GM21576 (cell line): ENCODE data around the gene KCNIP2.

Source experiments
- ATAC-seq: cut with Tn5 transposase; IDR thresholded peaks from one replicate; pipeline ENCODE4 v1.9.1; 2021; ENCODE audit warnings: mild to moderate bottlenecking, moderate library complexity; ENCODE audit not compliant: unreplicated experiment

Gene KCNIP2

GRCh38 chr10:101856626-101857025 is 13.0 kb upstream of the KCNIP2 start:
- ATAC-seq, result no peak

DNA sequence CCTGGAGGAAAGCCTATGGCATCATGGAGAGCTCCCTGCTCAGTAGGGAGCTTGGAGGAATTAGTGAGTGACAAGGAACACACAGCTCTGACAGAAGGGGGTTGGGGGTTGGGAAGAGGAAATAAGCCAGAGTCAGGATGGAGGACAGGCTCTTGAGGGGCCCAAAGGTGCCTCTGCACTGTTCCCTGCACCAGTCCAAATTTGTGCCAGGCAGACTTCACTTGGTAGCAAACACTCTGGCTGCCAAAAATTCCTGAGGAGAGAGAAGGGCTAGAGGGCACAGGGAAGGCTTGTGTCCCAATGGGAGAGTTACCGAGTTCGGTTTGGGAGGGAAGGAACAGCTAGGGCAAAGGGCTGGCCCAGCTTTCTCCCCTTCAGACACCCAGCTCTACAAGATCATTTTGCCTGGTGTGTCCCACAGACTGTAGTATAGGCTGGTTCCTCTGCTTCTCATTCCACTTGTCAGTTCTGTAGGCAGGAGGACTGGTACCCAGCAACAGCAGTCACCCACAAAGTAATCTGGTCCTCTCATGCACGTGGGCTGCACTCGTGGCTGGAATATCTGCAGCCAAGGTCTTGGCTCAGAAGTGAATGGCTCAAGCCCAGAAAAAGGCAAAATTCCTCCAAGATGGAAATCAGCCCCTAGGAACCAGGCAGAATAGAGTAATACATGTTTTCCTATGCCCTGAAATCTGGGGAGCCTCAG is 8.0 kb upstream of the KCNIP2 start:
- ATAC-seq, result no peak

- no peak for ATAC-seq
These were observed 7.1 kb upstream of the KCNIP2 start for GRCh38 chr10:101850749-101851148.

DNA sequence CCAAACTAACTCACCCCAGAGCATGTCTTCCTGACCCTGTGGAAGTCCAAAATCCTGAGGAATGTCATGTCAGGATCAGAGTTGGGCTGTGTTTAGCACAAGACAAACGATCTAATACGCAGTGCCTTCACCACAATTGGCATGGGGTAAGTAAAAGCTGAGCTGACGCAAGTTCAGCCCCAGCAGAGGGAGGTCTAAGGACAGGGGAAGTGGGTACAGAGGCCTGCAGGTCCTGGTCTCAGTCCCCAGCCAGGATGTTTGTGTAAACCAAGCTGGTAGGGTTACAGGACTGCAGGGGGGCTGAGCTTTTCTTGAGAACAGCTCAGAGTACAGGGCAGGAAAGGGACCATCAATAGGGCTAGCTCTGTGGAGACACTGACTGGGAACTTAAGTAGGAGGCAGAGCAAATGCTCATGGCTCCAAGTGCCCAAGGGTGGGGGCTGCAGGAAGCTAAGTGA is 5.3 kb upstream of the KCNIP2 start:
- no peak for ATAC-seq

DNA sequence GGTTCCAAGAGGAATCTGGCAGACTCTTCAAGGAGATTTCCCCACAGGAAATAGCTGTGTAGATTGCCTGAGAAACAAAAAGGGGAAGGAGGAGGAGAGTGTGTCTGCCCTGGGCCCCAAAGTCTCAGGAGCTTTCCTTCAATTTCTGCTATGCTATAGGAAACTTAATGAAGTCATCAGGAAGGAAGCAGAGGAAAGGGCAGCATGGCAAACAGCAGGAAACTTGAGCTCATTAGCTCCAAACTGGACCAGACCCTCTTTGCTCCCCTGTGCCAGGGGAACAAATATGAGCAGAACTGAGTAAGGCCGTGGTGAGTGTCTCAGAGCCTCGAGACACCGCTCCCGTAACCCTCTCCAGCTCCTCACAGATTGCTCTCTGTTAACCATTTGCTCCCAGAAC is 4.8 kb upstream of the KCNIP2 start:
- ATAC-seq, result no peak

DNA sequence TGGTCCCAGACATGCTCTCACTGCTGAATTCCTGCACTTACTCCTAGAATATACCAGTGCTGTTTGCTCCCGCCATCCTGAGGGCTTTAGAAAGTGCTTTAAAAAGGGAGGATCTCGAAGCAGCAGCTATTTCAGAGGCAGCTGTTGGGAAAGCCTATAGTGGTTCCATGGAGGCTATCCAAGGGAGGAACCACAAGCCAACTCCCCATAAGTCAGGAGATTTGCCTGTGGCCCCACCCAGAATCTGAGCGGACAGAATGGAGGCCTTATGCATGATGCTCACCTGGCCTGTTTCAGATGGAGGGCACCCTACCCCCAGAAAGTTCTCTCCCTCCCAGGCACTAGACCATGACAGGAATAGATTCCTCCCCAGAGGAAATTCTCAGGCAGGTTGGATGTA is 2.3 kb upstream of the KCNIP2 start:
- ATAC-seq, result no peak

DNA sequence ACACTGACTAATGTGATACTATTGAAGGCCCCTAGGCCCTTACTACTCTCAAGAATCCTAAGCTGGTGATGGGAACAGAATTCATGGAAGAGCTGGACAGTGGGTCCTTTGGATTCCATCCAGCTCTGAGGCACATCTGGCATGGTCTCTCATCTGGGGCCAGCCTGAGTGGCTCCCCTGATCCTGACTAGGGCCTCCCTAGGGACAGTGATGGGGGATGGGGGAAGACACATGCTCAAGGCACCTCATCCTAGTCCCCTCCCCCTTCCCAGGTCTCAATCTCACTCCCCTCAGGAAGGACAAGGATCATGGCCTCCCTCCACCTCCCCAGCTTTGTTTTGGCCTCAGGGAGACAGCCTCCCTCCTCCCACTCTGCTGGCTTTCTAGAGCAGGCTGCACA is 1.8 kb downstream of the KCNIP2 start:
- ATAC-seq, result no peak

DNA sequence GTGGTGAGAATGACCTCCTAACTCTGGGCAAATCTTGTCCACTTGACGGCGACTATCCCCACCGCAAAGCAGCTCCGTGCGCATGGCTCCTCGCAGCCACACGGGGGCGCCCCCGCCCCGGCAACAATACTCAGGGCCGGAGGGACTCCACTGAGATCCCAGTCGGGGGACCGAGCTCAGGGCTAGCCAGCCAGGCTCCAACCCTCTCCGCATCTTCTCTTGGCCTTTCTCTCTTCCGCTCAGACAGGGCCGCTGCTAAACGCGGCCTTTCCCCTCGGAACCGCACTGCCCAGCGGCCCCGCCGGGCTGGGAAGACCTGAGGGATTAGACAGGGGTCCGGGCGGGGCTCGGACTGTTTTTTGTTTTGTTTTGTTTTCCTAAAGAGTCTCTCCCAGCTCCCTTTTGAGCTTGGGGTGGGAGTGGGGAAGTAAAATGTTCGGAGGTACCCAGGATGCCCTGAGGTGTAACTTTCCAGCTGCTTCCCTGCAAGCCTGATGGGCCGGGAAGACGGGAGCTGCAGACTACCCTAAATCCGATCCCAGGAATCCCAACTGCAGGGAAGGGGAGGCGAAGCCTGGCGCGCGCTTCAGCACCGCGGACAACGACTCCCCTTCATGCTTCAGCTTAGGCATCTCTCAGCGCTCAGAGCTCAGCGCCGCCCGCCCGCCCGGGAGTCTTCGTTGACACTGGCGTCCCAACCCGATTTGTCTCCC is 2.7 kb downstream of the KCNIP2 start:
- ATAC-seq, result peak; percentile 57

DNA sequence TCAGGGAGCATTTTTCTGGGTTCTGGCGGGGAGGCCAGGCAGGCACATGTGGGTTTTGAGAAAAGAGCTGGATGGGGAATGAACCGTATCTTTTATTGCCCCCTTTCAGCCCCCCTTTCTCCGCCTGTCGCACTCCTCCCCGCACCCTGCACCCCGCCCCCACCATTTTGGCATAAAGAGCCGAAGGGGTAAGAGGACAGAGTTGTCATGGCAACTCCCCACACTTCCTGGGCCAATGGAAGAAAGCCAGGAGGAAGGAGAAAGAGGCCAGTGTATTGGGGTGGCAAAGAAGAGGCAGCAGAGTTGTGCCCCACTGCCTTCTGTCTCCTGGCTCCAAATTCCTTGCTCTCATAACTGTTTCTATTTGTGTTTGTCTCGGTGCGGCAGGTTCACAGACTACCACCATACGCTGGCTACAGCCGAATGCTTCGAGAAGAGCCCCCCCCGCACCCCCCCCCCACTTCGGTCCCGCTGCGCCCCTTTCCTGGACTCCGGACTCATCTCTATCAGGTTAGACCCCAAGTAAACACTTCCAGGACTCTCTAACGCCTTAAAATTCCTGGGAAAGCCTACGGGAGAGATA is 3.4 kb downstream of the KCNIP2 start:
- ATAC-seq, result no peak

- ATAC-seq, result no peak
These were observed 4.1 kb downstream of the KCNIP2 start for GRCh38 chr10:101839416-101840063.

DNA sequence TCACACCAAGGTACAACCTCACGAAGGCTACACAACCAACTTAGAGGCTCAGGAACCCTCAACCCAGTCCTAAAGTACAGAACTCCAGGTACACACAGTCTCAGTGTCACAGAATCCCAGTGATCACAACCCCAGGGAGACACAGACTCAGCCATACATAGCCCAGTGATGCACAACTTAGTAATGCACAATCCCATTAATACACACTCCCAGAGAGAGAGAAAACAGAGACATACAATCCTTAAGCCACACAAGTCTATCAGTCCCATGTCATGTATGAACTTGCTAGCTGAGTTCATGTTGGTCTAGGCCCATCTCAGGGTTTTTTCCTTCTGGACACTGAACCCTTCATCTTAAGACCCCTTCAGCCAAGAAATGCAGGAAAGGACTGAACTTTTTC is 4.6 kb downstream of the KCNIP2 start:
- ATAC-seq, result no peak

- no peak for ATAC-seq
These were observed 5.1 kb downstream of the KCNIP2 start for GRCh38 chr10:101838416-101838970.

DNA sequence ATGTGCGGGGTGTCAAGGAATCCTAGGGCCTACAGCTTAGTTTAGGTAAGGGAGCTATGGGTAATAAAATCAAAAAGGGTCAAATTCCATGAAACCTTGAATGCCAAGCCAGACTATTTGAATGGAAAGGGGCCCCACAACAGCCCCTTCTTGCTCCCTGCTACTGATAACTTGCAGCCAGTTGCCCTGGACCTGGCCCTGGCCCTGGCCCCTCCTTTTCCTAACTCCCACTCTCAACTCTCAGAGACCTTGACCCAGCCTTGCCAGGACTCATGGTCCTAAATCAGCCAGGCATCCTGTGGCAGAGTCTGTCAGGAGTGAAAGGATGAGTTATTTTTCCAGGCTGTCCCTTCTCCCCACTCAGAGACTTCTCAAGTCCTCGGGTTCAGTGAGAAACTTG is 5.9 kb downstream of the KCNIP2 start:
- no peak for ATAC-seq

- ATAC-seq, result no peak
These were observed 8.2 kb downstream of the KCNIP2 start for GRCh38 chr10:101835362-101835761.

DNA sequence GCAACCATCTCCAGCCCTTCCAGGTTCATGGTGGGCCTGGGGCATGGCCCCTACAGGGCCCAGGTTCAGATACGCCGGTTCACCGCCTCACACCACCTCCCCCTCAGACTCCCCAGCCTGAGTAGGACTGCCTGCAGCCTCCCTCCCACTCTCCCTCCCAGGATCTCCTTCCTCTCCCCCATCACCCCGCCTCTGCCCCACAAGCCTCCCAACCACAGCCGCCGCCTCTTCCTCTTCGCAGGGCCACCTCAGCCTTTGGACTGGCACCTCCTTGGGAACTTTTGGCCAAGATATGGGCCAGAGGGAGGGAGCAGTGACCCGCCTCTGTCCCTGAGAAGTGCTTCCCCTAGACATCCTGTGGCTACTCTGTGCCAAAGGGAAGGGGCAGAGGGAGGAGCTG is 9.3 kb downstream of the KCNIP2 start:
- ATAC-seq, result no peak

- ATAC-seq, result no peak
These were observed 10.1 kb downstream of the KCNIP2 start for GRCh38 chr10:101833466-101833865.

DNA sequence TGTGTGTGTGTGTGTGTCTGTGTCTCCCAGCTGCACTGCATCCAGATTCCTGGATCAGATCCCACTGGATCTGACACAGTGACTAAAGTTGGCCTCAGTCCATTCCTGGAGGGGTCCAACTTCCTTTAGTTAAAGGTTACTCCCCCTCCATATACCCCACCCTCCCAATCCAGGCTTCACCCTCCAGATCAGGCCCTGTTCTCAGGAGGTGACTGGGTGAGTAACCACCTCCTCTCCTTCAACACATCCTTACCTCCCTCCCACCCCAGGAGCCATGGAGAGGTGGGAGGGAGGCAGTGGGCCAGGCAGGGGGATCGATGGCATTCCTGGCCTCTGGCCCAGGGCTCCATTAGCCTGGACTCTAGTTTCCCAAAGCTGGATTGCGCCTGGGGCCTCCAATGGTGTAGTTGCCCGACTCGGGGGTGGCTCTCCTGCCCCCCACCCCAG is 11.3 kb downstream of the KCNIP2 start:
- no peak for ATAC-seq

- no peak for ATAC-seq
These were observed 12.3 kb downstream of the KCNIP2 start for GRCh38 chr10:101831169-101831811.

DNA sequence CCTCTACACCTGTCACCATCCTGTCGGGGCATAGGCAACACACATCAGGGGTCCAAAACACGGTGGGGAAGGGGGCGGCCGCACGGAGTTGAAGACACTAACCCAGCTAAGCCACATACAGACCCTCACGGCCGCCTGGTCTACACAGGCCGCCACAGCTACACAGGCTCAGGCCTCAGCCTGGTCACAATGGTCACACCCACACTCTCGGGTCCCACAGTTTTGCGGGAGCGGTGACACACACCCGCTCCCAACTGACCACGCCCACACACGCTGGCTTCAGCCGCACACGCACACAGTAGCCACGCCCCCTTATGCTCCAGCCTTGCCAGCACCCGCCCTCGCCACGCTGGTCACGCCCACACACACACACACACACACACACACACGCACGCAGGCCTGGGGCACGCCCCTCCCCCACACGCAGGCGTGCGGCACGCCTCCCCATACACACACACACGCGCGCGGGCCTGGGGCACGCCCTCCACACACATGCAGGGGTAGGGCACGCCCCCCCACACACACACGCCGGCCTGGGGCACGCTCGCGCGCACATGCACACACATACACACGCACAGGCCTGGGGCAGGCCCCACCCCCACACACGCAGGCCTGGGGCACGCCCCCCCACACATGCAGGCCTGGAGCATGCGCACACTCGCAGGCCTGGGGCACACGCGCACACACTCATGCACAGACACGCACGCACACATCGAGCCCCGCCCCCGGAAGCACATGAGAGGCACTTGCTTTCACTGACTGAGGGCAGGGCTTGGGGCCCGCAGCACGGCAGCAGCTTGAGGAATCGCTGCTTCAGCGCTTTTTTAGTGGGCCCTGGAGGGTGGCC is 13.1 kb downstream of the KCNIP2 start:
- ATAC-seq, result peak; percentile 61
